Neural crest cell (in vitro differentiated cells): Measurements from ENCODE around the gene NEXN. TPM values are rescaled to one million over a fixed set of nuclear protein-coding genes. Genes with fewer than 3 reads are reported as not detected.

Source experiments
- DNase-seq: peaks from one replicate; pipeline ENCODE4 v3.0.0; 2021; ENCODE audit warnings: low read depth, mixed read lengths, low spot score
- H3K27ac Mint-ChIP-seq: one replicate; pipeline ENCODE4 v1.8.0; 2021; ENCODE audit warnings: mild to moderate bottlenecking, mixed read lengths; ENCODE audit not compliant: unreplicated experiment
- H3K27me3 Mint-ChIP-seq: 2 replicates; pipeline ENCODE4 v1.8.0; 2021; ENCODE audit warnings: low read depth, mild to moderate bottlenecking, mixed read lengths
- H3K36me3 Mint-ChIP-seq: 2 replicates; pipeline ENCODE4 v1.8.0; 2021; ENCODE audit warnings: low read depth, mild to moderate bottlenecking, mixed read lengths
- H3K4me1 Mint-ChIP-seq: 2 replicates; pipeline ENCODE4 v1.8.0; 2021; ENCODE audit warnings: mixed read lengths
- H3K4me3 Mint-ChIP-seq: one replicate; pipeline ENCODE4 v1.8.0; 2021; ENCODE audit warnings: mild to moderate bottlenecking, mixed read lengths
- H3K9me3 Mint-ChIP-seq: 2 replicates; pipeline ENCODE4 v1.8.0; 2021; ENCODE audit warnings: mixed read lengths
- total RNA-seq: library from RNA; stranded (reverse); gene quantifications from 2 replicates; pipeline ENCODE4 v1.2.1, GENCODE V29; 2021
- TF ChIP-seq, protein P1 (sequence below): fragments of 200-600 bp; sonication (generic); conservative IDR thresholded peaks from 2 replicates; pipeline ENCODE4 v1.5.0; 2021; ENCODE audit warnings: antibody characterized with exemption, mild to moderate bottlenecking

The NEXN gene
- total RNA-seq, 1 donor from 2014 or later = 1.2 TPM

DNA sequence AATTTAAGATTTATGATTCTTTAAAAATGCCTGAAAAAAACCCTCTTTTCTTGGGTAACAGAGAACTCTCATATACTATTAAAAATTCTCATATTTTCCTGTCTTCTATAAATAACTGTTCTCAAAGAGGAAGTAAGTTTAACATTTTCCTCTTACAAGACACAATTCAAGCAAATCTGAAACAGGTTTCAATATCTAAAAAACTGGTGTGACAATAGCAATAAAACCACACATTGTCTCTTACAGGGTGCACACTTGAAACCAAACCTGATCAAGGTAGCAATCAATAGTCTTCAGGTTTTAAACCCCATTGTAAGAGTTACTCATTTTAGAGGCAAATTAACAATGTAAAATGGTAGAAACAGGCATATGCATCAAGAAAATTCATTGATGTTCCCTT, 62.4 kb downstream of the NEXN start:
- TF ChIP-seq, protein P1, sequence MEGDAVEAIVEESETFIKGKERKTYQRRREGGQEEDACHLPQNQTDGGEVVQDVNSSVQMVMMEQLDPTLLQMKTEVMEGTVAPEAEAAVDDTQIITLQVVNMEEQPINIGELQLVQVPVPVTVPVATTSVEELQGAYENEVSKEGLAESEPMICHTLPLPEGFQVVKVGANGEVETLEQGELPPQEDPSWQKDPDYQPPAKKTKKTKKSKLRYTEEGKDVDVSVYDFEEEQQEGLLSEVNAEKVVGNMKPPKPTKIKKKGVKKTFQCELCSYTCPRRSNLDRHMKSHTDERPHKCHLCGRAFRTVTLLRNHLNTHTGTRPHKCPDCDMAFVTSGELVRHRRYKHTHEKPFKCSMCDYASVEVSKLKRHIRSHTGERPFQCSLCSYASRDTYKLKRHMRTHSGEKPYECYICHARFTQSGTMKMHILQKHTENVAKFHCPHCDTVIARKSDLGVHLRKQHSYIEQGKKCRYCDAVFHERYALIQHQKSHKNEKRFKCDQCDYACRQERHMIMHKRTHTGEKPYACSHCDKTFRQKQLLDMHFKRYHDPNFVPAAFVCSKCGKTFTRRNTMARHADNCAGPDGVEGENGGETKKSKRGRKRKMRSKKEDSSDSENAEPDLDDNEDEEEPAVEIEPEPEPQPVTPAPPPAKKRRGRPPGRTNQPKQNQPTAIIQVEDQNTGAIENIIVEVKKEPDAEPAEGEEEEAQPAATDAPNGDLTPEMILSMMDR = no peak
- Mint-ChIP-seq H3K27ac (no peak overlapping the region), H3K4me3 (no peak overlapping the region), H3K9me3 (no peaks in the 10 kb centered on the region), H3K4me1 (peaks cover 13% of the 10 kb centered on the region), H3K27me3 (no peaks in the 10 kb centered on the region), H3K36me3 (peaks cover 21% of the 10 kb centered on the region)
- no peak for DNase-seq

DNA sequence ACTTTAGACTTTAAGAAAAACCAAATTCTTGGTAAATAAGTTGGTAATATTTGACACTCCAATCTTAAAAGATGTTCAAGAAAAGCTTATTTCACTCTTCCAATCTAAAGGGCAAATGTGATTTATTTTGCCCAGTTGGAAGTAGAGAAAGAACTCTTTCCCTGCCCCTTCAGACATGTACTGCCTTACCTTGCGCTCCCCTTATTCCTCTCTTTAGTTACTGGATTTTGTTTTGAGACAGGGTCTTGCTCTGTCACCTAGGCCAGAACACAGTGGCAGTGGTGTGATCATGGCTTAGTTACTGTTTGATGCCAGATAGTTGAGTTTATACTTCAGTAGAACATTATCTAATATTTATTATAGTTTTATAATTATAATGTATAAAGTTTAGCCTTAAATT, 62.9 kb downstream of the NEXN start:
- Mint-ChIP-seq H3K27me3 (no peaks in the 10 kb centered on the region), H3K4me3 (no peak overlapping the region)

DNA sequence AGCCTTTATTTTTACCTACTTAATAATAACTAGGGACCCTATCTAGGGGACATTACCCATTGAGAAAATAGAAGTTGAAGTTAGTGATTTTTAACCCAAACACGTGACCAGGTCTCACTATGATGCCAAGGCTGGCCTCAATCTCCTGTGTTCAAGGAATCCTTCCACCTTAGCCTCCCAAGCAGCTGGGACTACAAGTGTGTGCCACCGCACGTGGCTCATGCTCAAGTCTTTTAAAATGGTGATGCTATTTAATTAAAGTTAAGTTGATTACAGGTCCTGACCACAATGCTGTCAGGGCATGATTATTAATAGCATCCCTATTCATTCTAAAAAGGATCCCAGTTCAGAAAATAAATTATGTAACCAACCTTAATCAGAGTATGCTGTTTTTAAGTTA, 65.5 kb downstream of the NEXN start:
- H3K27ac Mint-ChIP-seq = no peak overlapping the region
- H3K9me3 Mint-ChIP-seq = no peaks in the 10 kb centered on the region
- DNase-seq = no peak
- TF ChIP-seq, protein P1 = no peak
- no peak overlapping the region for H3K4me3 Mint-ChIP-seq
- peaks cover 9% of the 10 kb centered on the region for H3K4me1 Mint-ChIP-seq
- no peaks in the 10 kb centered on the region for H3K27me3 Mint-ChIP-seq
- peaks cover 16% of the 10 kb centered on the region for H3K36me3 Mint-ChIP-seq

More for the DNA sequence above, 62.9 kb downstream of the NEXN start:
- Mint-ChIP-seq H3K36me3 (peaks cover 21% of the 10 kb centered on the region), H3K27ac (no peak overlapping the region), H3K9me3 (no peaks in the 10 kb centered on the region), H3K4me1 (peaks cover 13% of the 10 kb centered on the region)
- TF ChIP-seq, protein P1 = no peak
- no peak for DNase-seq

DNA sequence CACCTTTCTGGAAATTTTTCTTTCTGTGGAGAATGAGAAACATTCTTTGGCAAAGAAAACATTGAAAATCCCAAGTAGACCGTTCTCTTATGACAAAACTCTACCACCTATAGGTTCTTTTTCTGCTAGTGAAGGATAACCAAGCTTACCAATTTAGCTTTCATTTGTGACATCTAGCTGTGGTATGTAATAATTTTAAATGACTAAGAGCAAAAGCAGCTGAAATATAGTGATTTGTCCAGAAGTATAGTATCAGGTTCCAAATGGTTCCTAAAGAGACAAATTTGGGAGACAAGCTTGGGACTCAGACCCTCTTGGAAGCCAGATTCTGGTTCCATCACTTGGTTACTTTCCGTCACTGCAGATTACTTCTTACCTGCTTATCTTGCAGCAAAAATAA, 66.1 kb downstream of the NEXN start:
- TF ChIP-seq, protein P1 = no peak
- H3K27ac Mint-ChIP-seq = no peak overlapping the region
- H3K27me3 Mint-ChIP-seq = no peaks in the 10 kb centered on the region
- DNase-seq = no peak
- no peaks in the 10 kb centered on the region for H3K9me3 Mint-ChIP-seq
- no peak overlapping the region for H3K4me3 Mint-ChIP-seq
- peaks cover 3% of the 10 kb centered on the region for H3K4me1 Mint-ChIP-seq
- H3K36me3 Mint-ChIP-seq = peaks cover 16% of the 10 kb centered on the region

DNA sequence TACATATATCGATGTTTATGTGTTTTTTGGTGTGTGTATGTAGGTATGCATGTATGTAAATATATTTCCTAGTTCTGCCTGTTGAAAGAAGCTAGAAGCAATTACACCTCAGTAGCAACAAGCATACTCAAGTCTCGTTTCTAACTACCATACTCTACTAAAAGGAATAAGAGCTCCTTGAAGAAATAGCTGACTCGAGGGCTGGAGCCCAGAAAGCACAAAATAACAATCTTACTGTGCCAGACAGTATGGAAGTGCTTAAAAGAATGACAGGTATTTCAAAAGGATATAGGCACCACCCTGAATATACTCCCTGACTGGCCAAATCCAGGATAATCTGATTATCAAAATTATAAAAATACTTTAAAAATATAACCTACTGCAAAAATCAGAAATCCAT, 67.3 kb downstream of the NEXN start:
- TF ChIP-seq, protein P1 = no peak
- Mint-ChIP-seq H3K27ac (no peak overlapping the region), H3K4me3 (no peak overlapping the region), H3K4me1 (peaks cover 3% of the 10 kb centered on the region), H3K36me3 (peaks cover 17% of the 10 kb centered on the region), H3K27me3 (no peaks in the 10 kb centered on the region), H3K9me3 (no peaks in the 10 kb centered on the region)
- no peak for DNase-seq

DNA sequence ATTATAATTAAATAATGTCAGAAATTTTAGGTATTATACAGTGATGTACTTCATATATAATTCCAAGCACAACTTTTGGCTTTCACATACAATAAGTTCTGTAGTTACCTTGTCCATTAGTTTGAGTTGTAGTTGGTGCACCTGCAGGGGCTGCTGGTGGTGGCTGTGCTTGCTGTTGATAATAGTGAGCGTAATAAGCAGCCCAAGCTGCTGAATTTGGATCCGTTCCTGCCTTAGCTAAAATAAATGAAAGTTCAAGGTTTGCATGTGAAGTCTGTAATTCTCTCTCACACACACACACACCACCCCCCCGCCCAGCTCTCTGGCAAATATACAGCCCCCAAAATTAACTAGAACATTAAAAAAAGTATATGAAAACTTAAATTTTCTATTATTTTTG, 68.0 kb downstream of the NEXN start:
- Mint-ChIP-seq H3K9me3 (no peaks in the 10 kb centered on the region), H3K27me3 (no peaks in the 10 kb centered on the region), H3K4me1 (no peaks in the 10 kb centered on the region), H3K27ac (no peak overlapping the region), H3K36me3 (peaks cover 19% of the 10 kb centered on the region), H3K4me3 (no peak overlapping the region)
- TF ChIP-seq, protein P1 = no peak
- DNase-seq = no peak
